Heart right ventricle (tissue), 16 donors: ENCODE results near the gene ADAM33. TPM values are rescaled to one million over a fixed set of nuclear protein-coding genes. Genes with fewer than 3 reads are reported as not detected.

ENCODE experiments used
- ATAC-seq, 8 donors: fragments of 200-7000 bp; cut with Tn5 transposase; one replicate each; pipeline ENCODE4 v1.9.1; 2020; ENCODE audit warnings: mild to moderate bottlenecking in 8 of 8, moderate library complexity in 8 of 8, moderate number of reproducible peaks in 1 of 8
- DNase-seq, 2 donors: peaks; one replicate each; pipeline ENCODE4 v3.0.0-alpha.2; 2020
- H3K27ac ChIP-seq, 10 donors: fragments of 200-600 bp; sonication (generic) in 2 of 10; one replicate each; pipeline versions ENCODE4 v1.5.0 to v1.8.0; 2020 to 2022; ENCODE audit warnings: mild to moderate bottlenecking in 3 of 10
- H3K27me3 ChIP-seq, 7 donors: fragments of 200-600 bp; one replicate each; pipeline ENCODE4 v1.8.0; 2021 to 2022; ENCODE audit warnings: mild to moderate bottlenecking in 2 of 7
- H3K36me3 ChIP-seq, 9 donors: fragments of 200-600 bp; sonication (generic) in 1 of 9; one replicate each; pipeline versions ENCODE4 v1.5.0 to v1.8.0; 2020 to 2022; ENCODE audit warnings: mild to moderate bottlenecking in 2 of 9
- H3K4me1 ChIP-seq, 9 donors: fragments of 200-600 bp; sonication (generic) in 1 of 9; one replicate each; pipeline versions ENCODE4 v1.5.0 to v1.8.0; 2020 to 2022; ENCODE audit warnings: mild to moderate bottlenecking in 4 of 9
- H3K4me3 ChIP-seq, 10 donors: fragments of 200-600 bp; sonication (generic) in 2 of 10; one replicate each; pipeline versions ENCODE4 v1.5.0 to v1.8.0; 2020 to 2022; ENCODE audit warnings: mild to moderate bottlenecking in 7 of 10, moderate library complexity in 2 of 10
- H3K9me3 ChIP-seq, 11 donors: fragments of 200-600 bp in 10 of 11; sonication (generic) in 2 of 11; one replicate each; pipeline versions ENCODE4 v1.5.0 to v1.8.0; 2013 to 2022; ENCODE audit warnings: mild to moderate bottlenecking in 2 of 11, control low read depth in 1 of 11, moderate library complexity in 1 of 11
- WGBS, 2 donors: extraction: QIAGEN DNeasy Blood & Tissue Kit; methylation state at CpG; one replicate each; pipeline ENCODE4 v1.1.7; 2013; ENCODE audit warnings: inconsistent platforms in 1 of 2; 5-methylcytosine and 5-hydroxymethylcytosine counted together
- intact Hi-C, 10 donors: fragments of 100-400 bp; cut with DNase I; formaldehyde crosslinking; loops; one replicate each; pipeline versions ENCODE4 v1.11.1 to v1.14.2; 2022
- polyA plus RNA-seq, 2 donors: library from polyadenylated mRNA; stranded (reverse); fragments of 200-250 nt; gene quantifications; one replicate each; pipeline ENCODE4 v1.2.3, GENCODE V29; 2013
- total RNA-seq, 10 donors: library from RNA; stranded (reverse); fragmentation: NEBNext Ultra II Directional in 3 of 10; extraction: Animal tissue kit (Norgen Biotek cat#: 25700) in 3 of 10; gene quantifications; one replicate each; pipeline versions ENCODE4 v1.2.1 to v1.2.4, GENCODE V29; 2021 to 2023
- TF ChIP-seq, protein P1 (sequence below), 9 donors: fragments of 200-600 bp; sonication (generic) in 2 of 9; IDR thresholded peaks; one replicate each; pipeline versions ENCODE4 v1.5.0 to v1.8.0; 2021 to 2022; ENCODE audit warnings: antibody characterized with exemption in 9 of 9, mild to moderate bottlenecking in 5 of 9, moderate library complexity in 1 of 9
- donor health status: Arrhythmogenic right ventricular cardiomyopathy.
- donor health status: ischemic (EF 13 %, LVEDD 7.1; RV severe dilation, severe dysfunction).
- donor health status: healthy with polysubstance abuse.
- donor health status: DM: no; HTN: yes; CAD: no.
- donor health status: DM: no; HTN: no; CAD: no.
- donor health status: ischemic (EF 25% LVEDD 6.9; RV normal size, moderate dysfunction).
- donor health status: ischemic (EF 25% LVEDD 5.7; RV mildly dilated, moderate dysfunction).
- donor health status: healthy.
- donor health status: DM: yes; HTN: yes; CAD: no.
- donor health status: Ischemic cardiomyopathy.
- donor health status: ischemic (EF 35%, LVEDD 5.7; RV mildly dilated, moderate dysfunction).
- donor health status: nonischemic (EF 11% LVEDD 7.7; RV severe dilation, severe dysfunction).
- donor health status: DM: yes; HTN: yes; CAD: no.
- donor health status: PGD.
- donor health status: ischemic (EF 29% LVEDD 5.4; RV normal size, mild dysfunction).
- donor health status: nonischemic (EF 23%, LVEDD 6.1; RV moderate dilation, normal function).

The ADAM33 gene
- total and polyA plus RNA-seq, 12 donors, result 1.6 to 71.8 (median 4.5) TPM

DNA sequence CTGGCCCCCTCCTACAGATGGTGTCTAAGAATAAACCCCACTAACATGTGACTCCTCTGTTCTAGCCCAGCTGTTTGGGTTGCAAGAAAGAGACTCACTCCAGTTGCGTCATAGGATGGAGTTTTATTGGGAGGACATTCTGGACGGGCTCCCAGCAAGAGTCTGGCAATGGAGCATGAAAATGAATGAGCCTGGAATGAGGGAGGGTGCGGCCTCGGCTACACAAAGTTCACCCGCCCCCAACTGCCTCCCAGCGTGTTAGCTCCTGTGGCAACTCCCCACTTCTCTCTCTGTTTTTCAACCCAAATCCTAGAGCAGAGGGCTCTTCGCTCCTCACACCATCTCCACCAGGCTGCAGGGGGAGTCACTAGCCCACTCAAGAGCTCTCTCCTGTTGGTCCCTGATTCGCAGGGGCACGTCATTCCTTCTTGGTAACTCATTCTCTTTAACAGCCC is 5.1 kb upstream of the ADAM33 start:
- Histone ChIP-seq H3K27ac (peak overlapping the region in 9 of 10 donors; percentile 26 to 76 (median 55)), H3K4me3 (no peak overlapping the region), H3K27me3 (peaks cover 0 to 22% (median 10%) of the 10 kb centered on the region in 7 donors), H3K4me1 (peaks cover 6 to 22% (median 16%) of the 10 kb centered on the region in 9 donors), H3K9me3 (no peaks in the 10 kb centered on the region), H3K36me3 (peaks cover 0 to 22% (median 0%) of the 10 kb centered on the region in 9 donors)
- TF ChIP-seq, protein P1, sequence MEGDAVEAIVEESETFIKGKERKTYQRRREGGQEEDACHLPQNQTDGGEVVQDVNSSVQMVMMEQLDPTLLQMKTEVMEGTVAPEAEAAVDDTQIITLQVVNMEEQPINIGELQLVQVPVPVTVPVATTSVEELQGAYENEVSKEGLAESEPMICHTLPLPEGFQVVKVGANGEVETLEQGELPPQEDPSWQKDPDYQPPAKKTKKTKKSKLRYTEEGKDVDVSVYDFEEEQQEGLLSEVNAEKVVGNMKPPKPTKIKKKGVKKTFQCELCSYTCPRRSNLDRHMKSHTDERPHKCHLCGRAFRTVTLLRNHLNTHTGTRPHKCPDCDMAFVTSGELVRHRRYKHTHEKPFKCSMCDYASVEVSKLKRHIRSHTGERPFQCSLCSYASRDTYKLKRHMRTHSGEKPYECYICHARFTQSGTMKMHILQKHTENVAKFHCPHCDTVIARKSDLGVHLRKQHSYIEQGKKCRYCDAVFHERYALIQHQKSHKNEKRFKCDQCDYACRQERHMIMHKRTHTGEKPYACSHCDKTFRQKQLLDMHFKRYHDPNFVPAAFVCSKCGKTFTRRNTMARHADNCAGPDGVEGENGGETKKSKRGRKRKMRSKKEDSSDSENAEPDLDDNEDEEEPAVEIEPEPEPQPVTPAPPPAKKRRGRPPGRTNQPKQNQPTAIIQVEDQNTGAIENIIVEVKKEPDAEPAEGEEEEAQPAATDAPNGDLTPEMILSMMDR (IDR thresholded peaks at IDR 0.05), result peak in 1 of 9 donors; percentile 17
- intact Hi-C loops, result loop anchor here in 1 of 10 donors (10.0 kb wide), 1 partner anchor 168 kb away; no protein-coding TSS in a partner anchor
- peak; percentile 78 to 92 (median 90) for ATAC-seq
- DNase-seq, result peak; percentile 73 to 86
- 23 to 24% methylated on average over 9 of the region's 9 CpGs for WGBS, 2 donors

DNA sequence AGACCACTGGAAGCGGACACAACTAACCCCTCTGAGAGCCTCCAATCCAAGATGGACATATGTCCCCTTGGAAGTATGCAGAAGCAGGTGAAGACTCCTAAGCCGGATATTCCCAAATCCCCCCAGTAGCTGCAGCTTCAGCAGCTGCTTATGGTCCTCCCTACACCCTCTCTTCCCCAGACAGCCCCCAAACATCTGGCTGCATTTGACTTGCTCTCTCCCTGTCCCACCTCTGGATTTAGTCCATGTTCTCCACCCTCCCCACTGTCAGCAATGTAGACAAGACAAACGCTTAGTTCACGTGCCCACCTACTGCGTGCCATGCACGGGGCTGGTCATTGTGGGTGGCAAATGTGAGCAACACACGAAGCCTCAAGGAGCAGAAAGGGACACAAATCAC is 4.6 kb upstream of the ADAM33 start:
- Histone ChIP-seq H3K9me3 (no peaks in the 10 kb centered on the region), H3K27me3 (peaks cover 0 to 27% (median 14%) of the 10 kb centered on the region in 7 donors), H3K4me1 (peaks cover 6 to 27% (median 19%) of the 10 kb centered on the region in 9 donors), H3K36me3 (peaks cover 0 to 20% (median 0%) of the 10 kb centered on the region in 9 donors), H3K4me3 (no peak overlapping the region), H3K27ac (peak overlapping the region in 5 of 10 donors; percentile 28 to 76 (median 35))
- 62 to 77% methylated on average over 7 of the region's 7 CpGs for WGBS, 2 donors
- DNase-seq (no peak), ATAC-seq (peak in 2 of 8 donors; percentile 1 to 2)
- intact Hi-C loops, result loop anchor here in 1 of 10 donors (10.0 kb wide), 1 partner anchor 168 kb away; no protein-coding TSS in a partner anchor
- TF ChIP-seq, protein P1 (IDR thresholded peaks at IDR 0.05), result no peak

DNA sequence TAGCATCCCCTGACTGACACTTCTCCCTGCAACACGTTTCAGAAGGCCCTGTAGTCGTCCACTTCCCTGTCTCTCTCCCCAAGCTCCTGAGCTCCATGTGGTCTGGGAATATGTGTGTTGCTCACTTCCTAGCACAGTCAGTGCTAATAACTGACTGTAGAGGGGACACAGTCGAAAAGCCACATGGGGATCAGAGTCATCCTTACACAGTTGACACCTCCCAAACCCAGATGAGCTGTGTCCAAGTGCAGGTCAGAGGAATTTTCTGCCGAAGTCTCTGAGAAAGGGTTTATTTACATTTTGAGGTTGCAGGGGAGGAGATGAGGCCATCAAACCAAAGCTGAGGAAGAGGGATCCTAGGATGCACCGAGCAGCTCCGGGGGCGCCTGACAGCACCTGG is 3.5 kb upstream of the ADAM33 start:
- Histone ChIP-seq H3K9me3 (no peaks in the 10 kb centered on the region), H3K4me1 (peaks cover 6 to 37% (median 22%) of the 10 kb centered on the region in 9 donors), H3K27ac (no peak overlapping the region), H3K27me3 (peaks cover 0 to 38% (median 22%) of the 10 kb centered on the region in 7 donors), H3K4me3 (no peak overlapping the region), H3K36me3 (peaks cover 0 to 12% (median 0%) of the 10 kb centered on the region in 9 donors)
- WGBS, 2 donors, result 71 to 76% methylated on average over 7 of the region's 7 CpGs
- TF ChIP-seq, protein P1 (IDR thresholded peaks at IDR 0.05), result no peak
- ATAC-seq (no peak), DNase-seq (no peak)
- intact Hi-C loops, result loop anchor here in 1 of 10 donors (10.0 kb wide), 1 partner anchor 169 kb away; no protein-coding TSS in a partner anchor

DNA sequence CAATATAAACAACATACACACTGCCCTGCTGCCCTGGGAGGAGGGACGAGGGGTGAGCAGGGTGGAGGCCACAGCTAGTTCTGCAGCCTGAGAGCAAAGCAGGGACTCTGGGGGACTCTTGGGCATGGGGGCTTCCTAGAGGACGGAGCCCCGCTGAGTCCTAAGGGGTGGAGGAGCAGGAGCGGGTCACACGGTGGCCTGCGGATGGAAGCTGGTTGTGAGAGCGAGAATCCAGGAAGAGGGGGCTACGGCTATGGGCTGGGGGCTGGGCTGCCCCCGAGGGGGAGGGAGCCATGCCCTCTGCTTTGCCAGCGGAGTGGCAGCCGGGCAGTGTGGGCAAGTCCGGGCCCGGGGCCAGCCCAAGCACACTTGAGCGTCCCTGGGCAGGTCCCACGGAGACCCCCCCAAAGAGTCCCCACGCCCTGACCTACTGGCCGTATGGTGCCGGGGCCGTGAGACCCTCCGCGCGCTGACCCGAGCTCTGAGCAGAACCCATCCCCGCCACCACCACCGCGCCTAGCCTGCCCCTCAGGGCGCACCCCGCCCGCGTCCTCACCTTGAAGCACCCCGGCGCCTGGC is 369 bp downstream of the ADAM33 start:
- intact Hi-C loops, result loop anchor here in 1 of 10 donors (10.0 kb wide), 1 partner anchor 173 kb away; no protein-coding TSS in a partner anchor
- Histone ChIP-seq H3K4me1 (peaks cover 10 to 56% (median 31%) of the 10 kb centered on the region in 9 donors), H3K27me3 (peaks cover 0 to 46% (median 24%) of the 10 kb centered on the region in 7 donors), H3K27ac (peak overlapping the region; percentile 2 to 76 (median 62)), H3K9me3 (no peaks in the 10 kb centered on the region), H3K36me3 (no peaks in the 10 kb centered on the region), H3K4me3 (peak overlapping the region; percentile 36 to 63 (median 54))
- peak in 1 of 8 donors; percentile 4 for ATAC-seq
- DNase-seq, result no peak
- 13 to 15% methylated on average over 31 to 32 of the region's 32 CpGs for WGBS, 2 donors
- TF ChIP-seq, protein P1 (IDR thresholded peaks at IDR 0.05), result no peak
